H1 (cell line): ENCODE measurements around the gene GBF1. TPM values are rescaled to one million over a fixed set of nuclear protein-coding genes. Genes with fewer than 3 reads are reported as not detected.

ENCODE experiments used
- CTCF ChIA-PET: fragments of 300-600 bp; sonication (Branson Sonifier 250); formaldehyde crosslinking; loops from one replicate; lab custom pipeline; 2021; ENCODE audit not compliant: partially characterized antibody; lab: Charles Lee
- POLR2A ChIA-PET: fragments of 300-600 bp; sonication (Branson Sonifier 250); formaldehyde crosslinking; loops from one replicate; lab custom pipeline; 2021; ENCODE audit warnings: inconsistent platforms; ENCODE audit not compliant: partially characterized antibody; lab: Charles Lee
- DNase-seq, 2 experiments: peaks; one replicate each; pipeline versions ENCODE4 v3.0.0 to v3.0.0-alpha.2; 2010 to 2022; ENCODE audit warnings: low spot score in 2 of 2, low read depth in 1 of 2, mixed read lengths in 1 of 2
- FAIRE-seq: peaks from 2 replicates; lab custom pipeline; 2011; peaks lifted over from hg19 to GRCh38; lab: Jason Lieb, UNC
- H2AFZ ChIP-seq: 2 replicates; pipeline ENCODE4 v1.8.1; 2012; ENCODE audit warnings: low read length, inconsistent platforms
- H2AK5ac ChIP-seq: 2 replicates; pipeline ENCODE4 v1.6.1; 2013; ENCODE audit warnings: low read depth, low read length
- H2BK120ac ChIP-seq: replicated peaks from 2 replicates; pipeline ENCODE3; 2013; ENCODE audit warnings: low read depth, low read length, inconsistent platforms
- H2BK12ac ChIP-seq: 2 replicates; pipeline ENCODE4 v1.6.1; 2013; ENCODE audit warnings: low read depth, low read length
- H2BK15ac ChIP-seq: 2 replicates; pipeline ENCODE4 v1.6.1; 2013; ENCODE audit warnings: low read length
- H2BK20ac ChIP-seq: 2 replicates; pipeline ENCODE4 v1.6.1; 2013; ENCODE audit warnings: low read length
- H2BK5ac ChIP-seq: 2 replicates; pipeline ENCODE4 v1.6.1; 2013; ENCODE audit warnings: low read depth, low read length
- H3K14ac ChIP-seq: 2 replicates; pipeline ENCODE4 v1.6.1; 2013; ENCODE audit warnings: inconsistent platforms; ENCODE audit not compliant: insufficient read length
- H3K18ac ChIP-seq: 2 replicates; pipeline ENCODE4 v1.6.1; 2013; ENCODE audit warnings: low read length; ENCODE audit errors: extremely low read depth
- H3K23ac ChIP-seq: 2 replicates; pipeline ENCODE4 v1.6.1; 2013; ENCODE audit warnings: inconsistent platforms; ENCODE audit not compliant: insufficient read length
- H3K23me2 ChIP-seq: 2 replicates; pipeline ENCODE4 v1.6.1; 2013; ENCODE audit warnings: low read depth, low read length
- H3K27ac ChIP-seq: 2 replicates; pipeline ENCODE4 v1.6.1; 2011; ENCODE audit warnings: low read depth, low read length, inconsistent platforms
- H3K27me3 ChIP-seq, 4 experiments: replicated peaks in 1 of 4; 1 replicate in 1 of 4; 2 replicates in 3 of 4; pipeline versions ENCODE4 v1.6.1 to v1.8.1; 2011 to 2013; ENCODE audit warnings: low read length in 3 of 4, mild to moderate bottlenecking in 3 of 4, inconsistent platforms in 2 of 4, mixed read lengths in 2 of 4, moderate library complexity in 1 of 4; ENCODE audit not compliant: control insufficient read depth in 3 of 4, insufficient read depth in 3 of 4; ENCODE audit errors: extremely low read depth in 1 of 4
- H3K36me3 ChIP-seq, 4 experiments: 2 replicates each; pipeline versions ENCODE4 v1.6.1 to v1.8.1; 2011 to 2013; ENCODE audit warnings: mild to moderate bottlenecking in 4 of 4, low read length in 3 of 4, moderate library complexity in 2 of 4, control low read depth in 1 of 4, inconsistent platforms in 1 of 4; ENCODE audit not compliant: insufficient read depth in 4 of 4, control insufficient read depth in 2 of 4
- H3K4ac ChIP-seq: replicated peaks from 2 replicates; pipeline ENCODE3; 2013; ENCODE audit warnings: low read length, low read depth, mixed read lengths, inconsistent platforms; ENCODE audit not compliant: insufficient read length
- H3K4me1 ChIP-seq, 4 experiments: replicated peaks in 1 of 4; 1 replicate in 1 of 4; 2 replicates in 3 of 4; pipeline versions ENCODE4 v1.6.1 to v1.8.1; 2011 to 2013; ENCODE audit warnings: low read length in 3 of 4, inconsistent platforms in 2 of 4, mixed read lengths in 1 of 4; ENCODE audit not compliant: insufficient read depth in 4 of 4, control insufficient read depth in 3 of 4
- H3K4me2 ChIP-seq, 2 experiments: 2 replicates each; pipeline versions ENCODE4 v1.6.1 to v1.8.1; 2011 to 2013; ENCODE audit warnings: low read depth in 2 of 2, low read length in 2 of 2, control low read depth in 1 of 2, inconsistent platforms in 1 of 2, mild to moderate bottlenecking in 1 of 2; ENCODE audit not compliant: insufficient read depth in 1 of 2
- H3K4me3 ChIP-seq, 4 experiments: fragments of 200-600, 300-600 bp in 1 of 4; sonication (generic), shearing (Covaris generic), sonication (Bioruptor Twin) in 1 of 4; 2 replicates each; pipeline versions ENCODE4 v1.5.1 to v1.8.1; 2011 to 2016; ENCODE audit warnings: low read length in 4 of 4, low read depth in 3 of 4, control low read depth in 2 of 4, inconsistent platforms in 2 of 4, mild to moderate bottlenecking in 2 of 4, mixed read lengths in 1 of 4, moderate library complexity in 1 of 4; ENCODE audit not compliant: insufficient read depth in 2 of 4; ENCODE audit errors: extremely low read depth in 1 of 4
- H3K56ac ChIP-seq: replicated peaks from 2 replicates; pipeline ENCODE3; 2013; ENCODE audit warnings: low read depth, mild to moderate bottlenecking, mixed read lengths, low read length, inconsistent platforms; ENCODE audit not compliant: insufficient read length
- H3K79me1 ChIP-seq: 2 replicates; pipeline ENCODE4 v1.6.1; 2013; ENCODE audit warnings: low read depth, low read length, control low read depth
- H3K79me2 ChIP-seq, 2 experiments: 2 replicates each; pipeline versions ENCODE4 v1.6.1 to v1.8.1; 2012 to 2013; ENCODE audit warnings: low read length in 2 of 2, mild to moderate bottlenecking in 2 of 2, inconsistent platforms in 1 of 2; ENCODE audit not compliant: insufficient read depth in 2 of 2, control insufficient read depth in 1 of 2
- H3K9ac ChIP-seq, 4 experiments: replicated peaks in 1 of 4; 1 replicate in 1 of 4; 2 replicates in 3 of 4; pipeline versions ENCODE4 v1.6.1 to v1.8.1; 2011 to 2013; ENCODE audit warnings: low read depth in 3 of 4, low read length in 3 of 4, control low read depth in 2 of 4, mild to moderate bottlenecking in 2 of 4, moderate library complexity in 2 of 4, inconsistent platforms in 1 of 4; ENCODE audit errors: extremely low read depth in 1 of 4
- H3K9me3 ChIP-seq, 2 experiments: 2 replicates each; pipeline versions ENCODE4 v1.6.1 to v1.8.1; 2012 to 2013; ENCODE audit warnings: mild to moderate bottlenecking in 2 of 2, moderate library complexity in 2 of 2, control low read depth in 1 of 2, inconsistent platforms in 1 of 2, low read depth in 1 of 2, low read length in 1 of 2, mixed read lengths in 1 of 2; ENCODE audit not compliant: insufficient read depth in 2 of 2
- H4K20me1 ChIP-seq, 2 experiments: replicated peaks in 1 of 2; 2 replicates each; pipeline versions ENCODE3 to v1.8.1; 2011 to 2013; ENCODE audit warnings: inconsistent platforms in 2 of 2, low read length in 2 of 2, mild to moderate bottlenecking in 1 of 2; ENCODE audit not compliant: insufficient read depth in 2 of 2, control insufficient read depth in 1 of 2
- H4K5ac ChIP-seq: 2 replicates; pipeline ENCODE4 v1.6.1; 2013; ENCODE audit warnings: low read length, low read depth, mixed read lengths, inconsistent platforms; ENCODE audit not compliant: insufficient read length
- H4K8ac ChIP-seq: 2 replicates; pipeline ENCODE4 v1.8.0; 2013; ENCODE audit warnings: mild to moderate bottlenecking, moderate library complexity, low read length, inconsistent platforms; ENCODE audit not compliant: insufficient read depth; ENCODE audit errors: extremely low read depth
- H4K91ac ChIP-seq: replicated peaks from 2 replicates; pipeline ENCODE3; 2013; ENCODE audit warnings: low read length, mixed read lengths, inconsistent platforms; ENCODE audit not compliant: insufficient read length
- ASH2L ChIP-seq: fragments of 200-600, 300-600 bp; sonication (generic); IDR thresholded peaks from one replicate; pipeline ENCODE4 v1.7.1; 2017; ENCODE audit warnings: low read length
- GABPA ChIP-seq: IDR thresholded peaks from 2 replicates; pipeline ENCODE4 v1.6.1; 2011; ENCODE audit warnings: mild to moderate bottlenecking, low read length, moderate library complexity, borderline replicate concordance; ENCODE audit not compliant: insufficient read depth
- HDAC6 ChIP-seq: IDR thresholded peaks from one replicate; pipeline ENCODE4 v1.7.1; 2012; ENCODE audit warnings: low read depth, mild to moderate bottlenecking, inconsistent platforms, low read length, moderate library complexity
- JUN ChIP-seq: IDR thresholded peaks from 2 replicates; pipeline ENCODE4 v1.6.1; 2011; ENCODE audit warnings: low read depth, mild to moderate bottlenecking, improper control_type of control experiment, low read length
- MAX ChIP-seq: IDR thresholded peaks from 2 replicates; pipeline ENCODE4 v1.6.1; 2012; ENCODE audit warnings: inconsistent platforms
- NRF1 ChIP-seq: IDR thresholded peaks from 2 replicates; pipeline ENCODE4 v1.6.1; 2011; ENCODE audit warnings: mild to moderate bottlenecking, low read depth, low read length, improper control_type of control experiment
- TEAD4 ChIP-seq: IDR thresholded peaks from 2 replicates; pipeline ENCODE4 v1.6.1; 2012; ENCODE audit warnings: low read depth, low read length, inconsistent platforms, mixed read lengths
- WGBS, 2 experiments: shearing (Covaris generic) in 1 of 2; methylation state at CpG; one replicate each; pipeline versions ENCODE4 v1.1.6 to v1.1.7; 2013 to 2015; ENCODE audit warnings: low lambda C conversion rate in 2 of 2, mixed read lengths in 2 of 2, inconsistent platforms in 1 of 2, low coverage in 1 of 2, missing lambda C conversion rate in 1 of 2; ENCODE audit not compliant: insufficient replicate concordance in 2 of 2, insufficient coverage in 1 of 2, insufficient read length in 1 of 2; ENCODE audit errors: extremely low coverage in 1 of 2, missing lambda C conversion rate in 1 of 2; 5-methylcytosine and 5-hydroxymethylcytosine counted together
- polyA plus RNA-seq, 7 experiments: library from polyadenylated mRNA; depleted of rRNA in 3 of 7; stranded (reverse) in 5 of 7; unstranded in 2 of 7; fragments of >200 nt in 5 of 7; fragments of 200-250 nt in 2 of 7; gene quantifications; 1 replicate in 5 of 7; 2 replicates in 1 of 7; 4 replicates in 1 of 7; pipeline versions ENCODE4 v1.2.1 to v1.2.3, GENCODE V29; 2011 to 2013; ENCODE audit warnings: missing spikeins in 2 of 7, mixed read lengths in 2 of 7
- total RNA-seq: library from RNA; stranded (reverse); fragmentation: NEBNext Ultra II Directional; extraction: Animal tissue kit (Norgen Biotek cat#: 25700); gene quantifications from 2 replicates; pipeline ENCODE4 v1.2.1, GENCODE V29; 2021
- TF ChIP-seq, protein P1 (sequence below): IDR thresholded peaks from 2 replicates; pipeline ENCODE4 v1.6.1; 2011; ENCODE audit warnings: low read length, improper control_type of control experiment

GBF1 gene
- total and polyA plus RNA-seq, 2 of the 8 experiments (the other 6 are each of a cell fraction or from before 2014, with no cell fraction given) = 11.0 to 25.5 TPM

DNA sequence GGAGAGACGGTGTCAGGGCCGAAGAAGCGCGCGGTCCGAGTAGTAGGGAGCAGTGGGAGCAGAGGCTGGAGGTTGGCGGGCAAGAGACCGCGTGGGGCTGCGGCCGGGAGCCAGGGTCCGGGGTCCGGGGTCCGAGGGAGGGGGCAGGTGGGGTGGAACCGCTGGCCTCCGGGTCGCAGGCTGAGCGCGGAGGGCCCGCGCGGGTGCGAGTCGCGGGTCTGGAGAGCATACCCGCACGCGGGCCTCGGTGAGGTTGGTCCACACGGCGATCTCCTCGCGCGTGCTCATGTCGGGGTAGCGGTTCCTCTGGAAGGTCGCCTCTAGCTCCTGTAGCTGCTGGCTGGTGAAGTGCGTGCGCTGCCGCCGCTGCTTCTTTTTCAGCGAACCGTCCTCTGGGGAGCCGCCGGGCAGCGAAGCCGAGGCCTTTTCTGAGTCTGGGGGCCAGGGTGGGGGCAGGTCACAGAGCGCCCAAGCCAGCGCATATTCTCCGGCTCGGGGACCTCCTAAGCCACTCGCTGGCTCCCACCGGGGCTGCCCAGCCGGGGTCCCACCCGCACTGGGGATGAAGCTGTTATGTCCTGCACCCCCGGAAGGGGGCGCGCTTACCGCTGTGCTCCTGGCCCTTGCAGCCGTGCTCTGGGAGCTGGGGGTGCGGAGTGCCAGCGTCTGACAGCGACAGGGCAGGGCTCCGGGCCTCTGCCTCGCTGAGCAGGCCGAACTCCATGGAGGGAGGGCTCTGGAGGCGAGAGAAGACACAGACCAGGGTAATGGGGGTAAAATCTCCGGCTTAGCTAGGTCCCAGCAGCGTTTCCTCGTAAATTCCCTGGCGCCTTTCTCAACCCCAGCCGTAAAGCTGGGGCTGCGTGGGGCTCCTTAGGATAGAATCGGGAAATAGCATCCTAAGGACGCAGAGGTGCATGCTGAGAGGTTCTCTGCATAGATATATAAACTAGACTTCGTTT, 13.7 kb upstream of the GBF1 start:
- H3K4me3 ChIP-seq = peak overlapping the region; percentile 33 to 67 (median 41)
- no peak overlapping the region for H2AFZ ChIP-seq
- H3K9me3 ChIP-seq = peaks cover 2% of the 10 kb centered on the region in 2 experiments; a peak in 1 of 4 replicates
- H4K20me1 ChIP-seq = peaks cover 2 to 10% of the 10 kb centered on the region in 2 experiments
- H4K91ac ChIP-seq = no peak overlapping the region
- DNase-seq (peak in 1 of 2 experiments; percentile 94), FAIRE-seq (no peak)
- no peak overlapping the region for H2BK20ac ChIP-seq
- ChIA-PET POLR2A (interaction anchor here (0.6 to 3.1 kb wide), 12 partner anchors 9 to 190 kb away, joined by 3 to 15 read pairs (median 4); partner anchors contain the start of genes FBXL15, GBF1, NFKB2 and PITX3), CTCF (interaction anchor here (0.7 to 24.6 kb wide), 45 partner anchors 8 to 388 kb away, joined by 3 to 862 read pairs (median 6); partner anchors contain the start of genes FBXL15, GBF1, KCNIP2 and NFKB2)
- H3K27me3 ChIP-seq = peaks cover 33 to 93% (median 80%) of the 10 kb centered on the region in 4 experiments
- WGBS, 2 experiments = 27% methylated on average over 53 of the region's 76 CpGs; no CpG with 5 or more reads in 1 of the 2 experiments
- H3K36me3 ChIP-seq = no peaks in the 10 kb centered on the region
- peak overlapping the region; percentile 47; the same call in 1 of the 2 replicates for H4K8ac ChIP-seq
- H3K23me2 ChIP-seq = peaks cover 9% of the 10 kb centered on the region; the same call in 1 of the 2 replicates
- H2BK15ac ChIP-seq = no peak overlapping the region
- no peaks in the 10 kb centered on the region for H3K79me2 ChIP-seq
- no peak overlapping the region for H3K4ac ChIP-seq
- H3K4me1 ChIP-seq = peaks cover 0 to 16% (median 1%) of the 10 kb centered on the region in 4 experiments; a peak in 2 of 7 replicates
- H3K79me1 ChIP-seq = no peaks in the 10 kb centered on the region
- peak overlapping the region; percentile 7 to 88 for H3K4me2 ChIP-seq
- no peak overlapping the region for H3K14ac ChIP-seq
- H3K56ac ChIP-seq = no peak overlapping the region
- no peak overlapping the region for H2BK12ac ChIP-seq
- H3K9ac ChIP-seq = no peak overlapping the region
- no peak overlapping the region for H3K23ac ChIP-seq
- H2BK120ac ChIP-seq = no peak overlapping the region
- H2AK5ac ChIP-seq = no peak overlapping the region
- no peak overlapping the region for H4K5ac ChIP-seq
- H3K18ac ChIP-seq = no peak overlapping the region
- no peak overlapping the region for H2BK5ac ChIP-seq
- H3K27ac ChIP-seq = no peak overlapping the region
- TF ChIP-seq GABPA = no peak
- no peak for TF ChIP-seq ASH2L
- TF ChIP-seq NRF1 = no peak
- TF ChIP-seq, protein P1, sequence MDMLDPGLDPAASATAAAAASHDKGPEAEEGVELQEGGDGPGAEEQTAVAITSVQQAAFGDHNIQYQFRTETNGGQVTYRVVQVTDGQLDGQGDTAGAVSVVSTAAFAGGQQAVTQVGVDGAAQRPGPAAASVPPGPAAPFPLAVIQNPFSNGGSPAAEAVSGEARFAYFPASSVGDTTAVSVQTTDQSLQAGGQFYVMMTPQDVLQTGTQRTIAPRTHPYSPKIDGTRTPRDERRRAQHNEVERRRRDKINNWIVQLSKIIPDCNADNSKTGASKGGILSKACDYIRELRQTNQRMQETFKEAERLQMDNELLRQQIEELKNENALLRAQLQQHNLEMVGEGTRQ = no peak
- TF ChIP-seq JUN = no peak
- no peak for TF ChIP-seq HDAC6
- peak; percentile 36; the same call in 1 of the 2 replicates for TF ChIP-seq MAX
- TF ChIP-seq TEAD4 = peak; percentile 24; the same call in 1 of the 2 replicates
